Liver (tissue), 3 donors: ENCODE measurements around the gene ARID3A.

Source experiments
- EGR1 ChIP-seq, 2 donors: IDR thresholded peaks; 2 replicates each; pipeline ENCODE4 v1.6.1; 2016 to 2018; ENCODE audit warnings: antibody characterized with exemption in 2 of 2, low read depth in 2 of 2
- FOXA1 ChIP-seq: IDR thresholded peaks from 2 replicates; pipeline ENCODE4 v1.6.1; 2016; ENCODE audit warnings: antibody characterized with exemption
- GABPA ChIP-seq, 2 donors: IDR thresholded peaks in 1 of 2; conservative IDR thresholded peaks in 1 of 2; 2 replicates each; pipeline ENCODE4 v1.6.1; 2016; ENCODE audit warnings: antibody characterized with exemption in 2 of 2, mild to moderate bottlenecking in 1 of 2, moderate library complexity in 1 of 2
- HNF4A ChIP-seq, 2 donors: conservative IDR thresholded peaks; 2 replicates each; pipeline ENCODE4 v1.6.1; 2016; ENCODE audit warnings: antibody characterized with exemption in 2 of 2, mild to moderate bottlenecking in 2 of 2
- HNF4G ChIP-seq: IDR thresholded peaks from 2 replicates; pipeline ENCODE4 v1.6.1; 2016; ENCODE audit warnings: antibody characterized with exemption
- JUND ChIP-seq, 2 donors: IDR thresholded peaks; 2 replicates each; pipeline ENCODE4 v1.6.1; 2016; ENCODE audit warnings: antibody characterized with exemption in 2 of 2
- MAX ChIP-seq: IDR thresholded peaks from 2 replicates; pipeline ENCODE4 v1.6.1; 2016; ENCODE audit warnings: antibody characterized with exemption
- RAD21 ChIP-seq, 2 donors: IDR thresholded peaks; 2 replicates each; pipeline ENCODE4 v1.6.1; 2016; ENCODE audit warnings: antibody characterized with exemption in 2 of 2, mild to moderate bottlenecking in 2 of 2
- SP1 ChIP-seq: IDR thresholded peaks from 2 replicates; pipeline ENCODE4 v1.6.1; 2018; ENCODE audit warnings: antibody characterized with exemption, mild to moderate bottlenecking
- TAF1 ChIP-seq: conservative IDR thresholded peaks from 2 replicates; pipeline ENCODE4 v1.6.1; 2016; ENCODE audit warnings: antibody characterized with exemption, mild to moderate bottlenecking
- TF ChIP-seq, protein P1 (sequence below): IDR thresholded peaks from 2 replicates; pipeline ENCODE4 v1.6.1; 2016; ENCODE audit warnings: antibody characterized with exemption
- TF ChIP-seq, protein P2 (sequence below): fragments of 150-350 bp; IDR thresholded peaks from 2 replicates; pipeline ENCODE4 v1.5.1; 2017; ENCODE audit warnings: improper control_type of control experiment, low read depth, low read length; ENCODE audit not compliant: missing input control
- TF ChIP-seq, protein P3 (sequence below): IDR thresholded peaks from 2 replicates; pipeline ENCODE4 v1.6.1; 2016; ENCODE audit warnings: antibody characterized with exemption, mild to moderate bottlenecking
- donor health status: healthy.
- donor health status: healthy.

DNA sequence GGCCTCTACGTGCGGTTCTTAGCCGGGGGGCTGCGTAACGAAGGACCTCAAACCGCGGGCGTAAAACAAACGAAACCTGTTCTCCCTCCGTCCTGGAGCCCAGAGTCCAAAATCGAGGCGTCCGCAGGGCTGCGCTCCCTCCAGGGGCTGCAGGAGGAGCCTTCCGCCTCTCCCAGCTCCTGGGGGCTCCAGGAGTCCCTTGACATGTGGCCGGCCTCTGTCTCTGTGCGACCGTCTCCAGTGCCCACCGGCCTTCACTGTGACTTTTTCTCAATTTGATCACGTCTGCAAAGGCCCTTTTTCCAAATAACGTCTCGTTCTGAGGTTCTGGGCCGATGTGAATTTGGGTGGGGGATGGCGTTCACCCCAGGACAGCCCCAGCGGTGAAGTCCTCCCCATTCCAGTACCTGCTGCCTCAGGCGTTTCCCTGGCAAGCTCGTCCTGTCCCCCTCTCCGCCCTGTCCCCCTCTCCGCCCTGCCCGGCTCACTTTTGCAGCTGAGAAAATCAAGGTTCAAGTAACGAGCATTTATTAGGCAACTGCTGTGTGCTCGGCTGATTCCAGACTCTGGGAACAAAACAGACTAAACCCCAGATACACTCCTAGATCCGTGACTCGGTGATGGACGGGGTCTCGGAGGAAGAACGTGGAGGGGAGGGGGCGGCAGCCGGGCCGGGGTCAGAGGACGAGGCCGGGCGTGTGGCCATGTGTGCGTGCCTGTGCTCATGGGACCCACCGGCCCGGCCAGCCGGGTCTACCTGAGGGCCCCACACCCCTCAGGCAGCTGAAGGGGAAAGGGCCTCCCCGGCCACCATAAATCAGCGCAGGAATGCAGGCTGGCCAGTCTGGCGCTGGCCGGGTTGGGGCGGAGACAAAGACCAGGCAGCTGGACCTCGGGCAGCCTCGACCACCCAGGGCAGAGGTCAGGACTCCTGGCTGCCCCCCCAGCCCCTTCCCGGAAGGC, 30.2 kb downstream of the ARID3A start:
- TF ChIP-seq, protein P1, sequence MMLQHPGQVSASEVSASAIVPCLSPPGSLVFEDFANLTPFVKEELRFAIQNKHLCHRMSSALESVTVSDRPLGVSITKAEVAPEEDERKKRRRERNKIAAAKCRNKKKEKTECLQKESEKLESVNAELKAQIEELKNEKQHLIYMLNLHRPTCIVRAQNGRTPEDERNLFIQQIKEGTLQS, result no peak
- TF ChIP-seq, protein P2, sequence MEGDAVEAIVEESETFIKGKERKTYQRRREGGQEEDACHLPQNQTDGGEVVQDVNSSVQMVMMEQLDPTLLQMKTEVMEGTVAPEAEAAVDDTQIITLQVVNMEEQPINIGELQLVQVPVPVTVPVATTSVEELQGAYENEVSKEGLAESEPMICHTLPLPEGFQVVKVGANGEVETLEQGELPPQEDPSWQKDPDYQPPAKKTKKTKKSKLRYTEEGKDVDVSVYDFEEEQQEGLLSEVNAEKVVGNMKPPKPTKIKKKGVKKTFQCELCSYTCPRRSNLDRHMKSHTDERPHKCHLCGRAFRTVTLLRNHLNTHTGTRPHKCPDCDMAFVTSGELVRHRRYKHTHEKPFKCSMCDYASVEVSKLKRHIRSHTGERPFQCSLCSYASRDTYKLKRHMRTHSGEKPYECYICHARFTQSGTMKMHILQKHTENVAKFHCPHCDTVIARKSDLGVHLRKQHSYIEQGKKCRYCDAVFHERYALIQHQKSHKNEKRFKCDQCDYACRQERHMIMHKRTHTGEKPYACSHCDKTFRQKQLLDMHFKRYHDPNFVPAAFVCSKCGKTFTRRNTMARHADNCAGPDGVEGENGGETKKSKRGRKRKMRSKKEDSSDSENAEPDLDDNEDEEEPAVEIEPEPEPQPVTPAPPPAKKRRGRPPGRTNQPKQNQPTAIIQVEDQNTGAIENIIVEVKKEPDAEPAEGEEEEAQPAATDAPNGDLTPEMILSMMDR, result no peak
- TF ChIP-seq MAX (no peak), SP1 (no peak), HNF4G (no peak), GABPA (IDR thresholded peaks at IDR 0.05 in 1 of 2, conservative IDR thresholded peaks at IDR 0.05 in 1 of 2) (no peak), TAF1 (no peak), JUND (IDR thresholded peaks at IDR 0.05) (no peak), EGR1 (IDR thresholded peaks at IDR 0.05; ENCODE audit: low read depth in 2 of 2) (no peak), FOXA1 (no peak), HNF4A (conservative IDR thresholded peaks at IDR 0.05) (no peak), RAD21 (IDR thresholded peaks at IDR 0.05) (no peak)
- TF ChIP-seq, protein P3, sequence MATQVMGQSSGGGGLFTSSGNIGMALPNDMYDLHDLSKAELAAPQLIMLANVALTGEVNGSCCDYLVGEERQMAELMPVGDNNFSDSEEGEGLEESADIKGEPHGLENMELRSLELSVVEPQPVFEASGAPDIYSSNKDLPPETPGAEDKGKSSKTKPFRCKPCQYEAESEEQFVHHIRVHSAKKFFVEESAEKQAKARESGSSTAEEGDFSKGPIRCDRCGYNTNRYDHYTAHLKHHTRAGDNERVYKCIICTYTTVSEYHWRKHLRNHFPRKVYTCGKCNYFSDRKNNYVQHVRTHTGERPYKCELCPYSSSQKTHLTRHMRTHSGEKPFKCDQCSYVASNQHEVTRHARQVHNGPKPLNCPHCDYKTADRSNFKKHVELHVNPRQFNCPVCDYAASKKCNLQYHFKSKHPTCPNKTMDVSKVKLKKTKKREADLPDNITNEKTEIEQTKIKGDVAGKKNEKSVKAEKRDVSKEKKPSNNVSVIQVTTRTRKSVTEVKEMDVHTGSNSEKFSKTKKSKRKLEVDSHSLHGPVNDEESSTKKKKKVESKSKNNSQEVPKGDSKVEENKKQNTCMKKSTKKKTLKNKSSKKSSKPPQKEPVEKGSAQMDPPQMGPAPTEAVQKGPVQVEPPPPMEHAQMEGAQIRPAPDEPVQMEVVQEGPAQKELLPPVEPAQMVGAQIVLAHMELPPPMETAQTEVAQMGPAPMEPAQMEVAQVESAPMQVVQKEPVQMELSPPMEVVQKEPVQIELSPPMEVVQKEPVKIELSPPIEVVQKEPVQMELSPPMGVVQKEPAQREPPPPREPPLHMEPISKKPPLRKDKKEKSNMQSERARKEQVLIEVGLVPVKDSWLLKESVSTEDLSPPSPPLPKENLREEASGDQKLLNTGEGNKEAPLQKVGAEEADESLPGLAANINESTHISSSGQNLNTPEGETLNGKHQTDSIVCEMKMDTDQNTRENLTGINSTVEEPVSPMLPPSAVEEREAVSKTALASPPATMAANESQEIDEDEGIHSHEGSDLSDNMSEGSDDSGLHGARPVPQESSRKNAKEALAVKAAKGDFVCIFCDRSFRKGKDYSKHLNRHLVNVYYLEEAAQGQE, result no peak
